ENCODE data around the gene PLXNA4.

Gene PLXNA4

GRCh38 chr7:132592231-132592920 lies 16.1 kb upstream of the PLXNA4 start:
- TF ChIP-seq EZH2phosphoT487 (IDR thresholded peaks at IDR 0.05; ENCODE audit: borderline replicate concordance, low read length), result no peak
- no peaks in the 10 kb centered on the region for H3K36me3 ChIP-seq (ENCODE audit: control insufficient read depth, low read length)
- no peaks in the 10 kb centered on the region for H3K79me2 ChIP-seq (ENCODE audit: control insufficient read depth, low read length)
- no peaks in the 10 kb centered on the region for H3F3A ChIP-seq (ENCODE audit: control insufficient read depth, insufficient read depth)
- H3K4me2 ChIP-seq (ENCODE audit: low read length), result no peak overlapping the region
- H3K4me3 ChIP-seq (ENCODE audit: low read length), result no peak overlapping the region
- no peaks in the 10 kb centered on the region for H3K4me1 ChIP-seq (ENCODE audit: control insufficient read depth, low read length)
- H3K9me2 ChIP-seq (replicated peaks; ENCODE audit: control insufficient read depth, low read length), result no peaks in the 10 kb centered on the region
- H3K27me3 ChIP-seq (ENCODE audit: control insufficient read depth, low read length), result peaks cover 3% of the 10 kb centered on the region; the same call in 1 of the 2 replicates
- H4K20me1 ChIP-seq (ENCODE audit: control insufficient read depth, insufficient read depth, low read depth, low read length), result no peaks in the 10 kb centered on the region
- H3K27ac ChIP-seq (ENCODE audit: low read depth, low read length), result no peak overlapping the region
- H3K9me3 ChIP-seq (ENCODE audit: control insufficient read depth, insufficient read depth, low read length), result no peaks in the 10 kb centered on the region

GRCh38 chr7:132590162-132590561 lies 13.9 kb upstream of the PLXNA4 start:
- H3K27ac ChIP-seq (ENCODE audit: low read depth, low read length), result no peak overlapping the region
- TF ChIP-seq CTCF (IDR thresholded peaks at IDR 0.05; ENCODE audit: low read depth, low read length, poor library complexity, severe bottlenecking) (no peak), EZH2phosphoT487 (IDR thresholded peaks at IDR 0.05; ENCODE audit: borderline replicate concordance, low read length) (no peak)
- no peaks in the 10 kb centered on the region for H3K4me1 ChIP-seq (ENCODE audit: control insufficient read depth, low read length)
- H3K36me3 ChIP-seq (ENCODE audit: control insufficient read depth, low read length), result no peaks in the 10 kb centered on the region
- peaks cover 3% of the 10 kb centered on the region; the same call in 1 of the 2 replicates for H3K27me3 ChIP-seq (ENCODE audit: control insufficient read depth, low read length)
- no peaks in the 10 kb centered on the region for H3K79me2 ChIP-seq (ENCODE audit: control insufficient read depth, low read length)
- no peaks in the 10 kb centered on the region for H4K20me1 ChIP-seq (ENCODE audit: control insufficient read depth, insufficient read depth, low read depth, low read length)
- H3K4me2 ChIP-seq (ENCODE audit: low read length), result no peak overlapping the region
- no peak overlapping the region for H3K4me3 ChIP-seq (ENCODE audit: low read length)
- no peaks in the 10 kb centered on the region for H3K9me3 ChIP-seq (ENCODE audit: control insufficient read depth, insufficient read depth, low read length)
- H3F3A ChIP-seq (ENCODE audit: control insufficient read depth, insufficient read depth), result no peaks in the 10 kb centered on the region
- no peaks in the 10 kb centered on the region for H3K9me2 ChIP-seq (replicated peaks; ENCODE audit: control insufficient read depth, low read length)

GRCh38 chr7:132588596-132588995 lies 12.3 kb upstream of the PLXNA4 start:
- Histone ChIP-seq H3K27me3 (ENCODE audit: control insufficient read depth, low read length) (peaks cover 3% of the 10 kb centered on the region; the same call in 1 of the 2 replicates), H3K4me3 (ENCODE audit: low read length) (no peak overlapping the region), H3F3A (ENCODE audit: control insufficient read depth, insufficient read depth) (no peaks in the 10 kb centered on the region), H3K9me2 (replicated peaks; ENCODE audit: control insufficient read depth, low read length) (no peaks in the 10 kb centered on the region), H4K20me1 (ENCODE audit: control insufficient read depth, insufficient read depth, low read depth, low read length) (no peaks in the 10 kb centered on the region), H3K27ac (ENCODE audit: low read depth, low read length) (no peak overlapping the region), H3K9me3 (ENCODE audit: control insufficient read depth, insufficient read depth, low read length) (no peaks in the 10 kb centered on the region), H3K4me2 (ENCODE audit: low read length) (no peak overlapping the region), H3K4me1 (ENCODE audit: control insufficient read depth, low read length) (no peaks in the 10 kb centered on the region), H3K79me2 (ENCODE audit: control insufficient read depth, low read length) (no peaks in the 10 kb centered on the region), H3K36me3 (ENCODE audit: control insufficient read depth, low read length) (no peaks in the 10 kb centered on the region)
- TF ChIP-seq CTCF (IDR thresholded peaks at IDR 0.05; ENCODE audit: low read depth, low read length, poor library complexity, severe bottlenecking), result no peak
- TF ChIP-seq EZH2phosphoT487 (IDR thresholded peaks at IDR 0.05; ENCODE audit: borderline replicate concordance, low read length), result no peak

GRCh38 chr7:132584796-132585494 lies 8.7 kb upstream of the PLXNA4 start:
- no peak overlapping the region for H3K4me2 ChIP-seq (ENCODE audit: low read length)
- no peaks in the 10 kb centered on the region for H3K9me2 ChIP-seq (replicated peaks; ENCODE audit: control insufficient read depth, low read length)
- TF ChIP-seq EZH2phosphoT487 (IDR thresholded peaks at IDR 0.05; ENCODE audit: borderline replicate concordance, low read length) (no peak), CTCF (IDR thresholded peaks at IDR 0.05; ENCODE audit: low read depth, low read length, poor library complexity, severe bottlenecking) (no peak)
- H3K27ac ChIP-seq (ENCODE audit: low read depth, low read length), result no peak overlapping the region
- H4K20me1 ChIP-seq (ENCODE audit: control insufficient read depth, insufficient read depth, low read depth, low read length), result no peaks in the 10 kb centered on the region
- no peak overlapping the region for H3K4me3 ChIP-seq (ENCODE audit: low read length)
- H3K9me3 ChIP-seq (ENCODE audit: control insufficient read depth, insufficient read depth, low read length), result no peaks in the 10 kb centered on the region
- no peaks in the 10 kb centered on the region for H3K79me2 ChIP-seq (ENCODE audit: control insufficient read depth, low read length)
- no peaks in the 10 kb centered on the region for H3K36me3 ChIP-seq (ENCODE audit: control insufficient read depth, low read length)
- no peaks in the 10 kb centered on the region for H3F3A ChIP-seq (ENCODE audit: control insufficient read depth, insufficient read depth)
- H3K27me3 ChIP-seq (ENCODE audit: control insufficient read depth, low read length), result peaks cover 2% of the 10 kb centered on the region; the same call in 1 of the 2 replicates
- no peaks in the 10 kb centered on the region for H3K4me1 ChIP-seq (ENCODE audit: control insufficient read depth, low read length)

Data from DOHH2 (cell line).